ENCODE data around the gene CD81. TPM values are rescaled to one million over a fixed set of nuclear protein-coding genes. Genes with fewer than 3 reads are reported as not detected.

Gene CD81
- total and polyA plus RNA-seq, 2 donors from 2014 or later: 827 to 950 TPM

DNA sequence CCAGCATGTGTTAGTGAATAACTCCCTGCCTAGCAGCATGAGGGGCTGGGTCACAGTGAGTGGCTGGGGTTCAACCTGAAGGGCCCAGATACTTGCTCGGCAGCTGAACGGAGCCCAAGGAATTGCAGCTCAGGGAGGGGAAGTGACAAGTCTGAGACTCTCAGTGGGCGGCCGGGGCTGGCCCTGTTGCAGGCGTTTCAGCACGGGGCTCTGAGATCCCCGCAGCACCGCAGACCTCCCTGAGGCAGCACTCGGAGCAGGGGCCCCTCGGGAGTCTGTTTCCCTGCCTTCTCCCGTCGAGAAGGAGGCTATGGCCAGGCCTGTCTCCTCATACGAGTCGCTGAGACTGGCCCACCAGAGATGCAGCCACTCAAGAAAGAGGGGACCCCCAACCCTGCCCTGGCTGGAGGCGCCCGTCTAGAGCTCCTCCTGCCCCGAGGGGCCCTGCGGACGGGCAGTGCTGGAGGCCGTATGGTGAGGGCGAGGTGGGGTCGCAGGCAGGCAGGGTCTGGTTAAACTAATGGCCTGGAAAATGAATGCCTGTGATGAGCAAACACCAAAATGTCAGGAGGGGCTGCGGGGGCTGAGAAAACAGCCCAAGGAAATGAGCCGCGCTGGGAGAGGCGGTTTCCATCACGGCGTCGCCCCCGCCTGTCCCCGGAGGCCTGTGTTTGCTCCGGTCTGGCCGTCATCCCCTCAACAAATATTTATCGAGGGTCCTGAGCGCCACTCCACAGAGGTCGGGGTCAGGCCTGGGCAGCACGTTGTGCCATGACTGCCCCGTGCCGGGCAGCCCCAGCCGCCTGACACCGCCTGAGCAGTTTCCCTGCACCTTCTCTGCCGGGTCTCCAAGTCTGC is 32.7 kb downstream of the CD81 start:
- Histone ChIP-seq H3K4me1 (ENCODE audit: control insufficient read depth in 2 of 3, insufficient read depth in 2 of 3, low read depth in 1 of 3, low read length in 3 of 3) (no peaks in the 10 kb centered on the region), H3K9ac (ENCODE audit: low read length in 3 of 3) (no peak overlapping the region), H3K27me3 (ENCODE audit: control insufficient read depth, insufficient read depth, low read length) (no peaks in the 10 kb centered on the region), H3K4me3 (ENCODE audit: low read length in 3 of 3) (no peak overlapping the region), H3K27ac (ENCODE audit: low read depth in 2 of 2, low read length in 2 of 2) (peak overlapping the region; percentile 37 to 55), H3K36me3 (ENCODE audit: control insufficient read depth in 2 of 3, insufficient read depth in 3 of 3, low read length in 3 of 3) (no peaks in the 10 kb centered on the region), H3K9me3 (ENCODE audit: control insufficient read depth in 2 of 3, insufficient read depth in 1 of 3, low read length in 3 of 3) (no peaks in the 10 kb centered on the region)
- no peak for TF ChIP-seq CTCF (IDR thresholded peaks at IDR 0.05; ENCODE audit: borderline replicate concordance, extremely low read depth, insufficient read depth)
- FAIRE-seq: no peak
- peak in 4 of 5 donors; percentile 85 to 93 (median 89) for DNase-seq
- intact Hi-C loops (cut with DNase I): no loop called here

DNA sequence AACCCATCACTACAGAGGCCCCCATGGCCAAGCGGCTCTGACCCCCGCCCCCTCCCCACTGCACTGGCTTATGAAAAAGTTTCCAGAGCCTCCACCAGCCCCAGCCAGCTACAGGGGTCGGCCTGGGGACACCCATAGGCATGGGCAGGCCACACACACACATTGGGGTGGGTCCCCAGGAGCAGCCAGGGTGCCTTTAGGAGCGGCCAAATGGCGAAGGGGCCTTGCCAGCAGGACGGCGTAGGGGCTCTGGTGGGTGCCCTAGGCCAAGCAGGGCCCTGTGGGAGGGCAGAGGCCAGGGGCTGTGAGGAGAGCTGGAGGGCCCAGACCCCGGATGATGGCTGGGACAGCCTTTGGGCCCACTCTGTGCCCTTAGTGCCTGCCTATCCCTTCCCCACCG is 33.5 kb downstream of the CD81 start:
- no peak overlapping the region for H3K4me3 ChIP-seq (ENCODE audit: low read length in 3 of 3)
- H3K27me3 ChIP-seq (ENCODE audit: control insufficient read depth, insufficient read depth, low read length): no peaks in the 10 kb centered on the region
- no peaks in the 10 kb centered on the region for H3K36me3 ChIP-seq (ENCODE audit: control insufficient read depth in 2 of 3, insufficient read depth in 3 of 3, low read length in 3 of 3)
- no peak for TF ChIP-seq CTCF (IDR thresholded peaks at IDR 0.05; ENCODE audit: borderline replicate concordance, extremely low read depth, insufficient read depth)
- H3K9ac ChIP-seq (ENCODE audit: low read length in 3 of 3): no peak overlapping the region
- no peaks in the 10 kb centered on the region for H3K9me3 ChIP-seq (ENCODE audit: control insufficient read depth in 2 of 3, insufficient read depth in 1 of 3, low read length in 3 of 3)
- H3K4me1 ChIP-seq (ENCODE audit: control insufficient read depth in 2 of 3, insufficient read depth in 2 of 3, low read depth in 1 of 3, low read length in 3 of 3): no peaks in the 10 kb centered on the region
- H3K27ac ChIP-seq (ENCODE audit: low read depth in 2 of 2, low read length in 2 of 2): no peak overlapping the region
- intact Hi-C loops (cut with DNase I): no loop called here
- DNase-seq: peak in 1 of 5 donors; percentile 46
- no peak for FAIRE-seq

GRCh38 chr11:2411446-2412305 is 34.6 kb downstream of the CD81 start:
- no peaks in the 10 kb centered on the region for H3K36me3 ChIP-seq (ENCODE audit: control insufficient read depth in 2 of 3, insufficient read depth in 3 of 3, low read length in 3 of 3)
- intact Hi-C loops (cut with DNase I): no loop called here
- H3K27me3 ChIP-seq (ENCODE audit: control insufficient read depth, insufficient read depth, low read length): no peaks in the 10 kb centered on the region
- H3K9ac ChIP-seq (ENCODE audit: low read length in 3 of 3): no peak overlapping the region
- H3K27ac ChIP-seq (ENCODE audit: low read depth in 2 of 2, low read length in 2 of 2): no peak overlapping the region
- DNase-seq (no peak), FAIRE-seq (no peak)
- no peaks in the 10 kb centered on the region for H3K4me1 ChIP-seq (ENCODE audit: control insufficient read depth in 2 of 3, insufficient read depth in 2 of 3, low read depth in 1 of 3, low read length in 3 of 3)
- H3K9me3 ChIP-seq (ENCODE audit: control insufficient read depth in 2 of 3, insufficient read depth in 1 of 3, low read length in 3 of 3): no peaks in the 10 kb centered on the region
- H3K4me3 ChIP-seq (ENCODE audit: low read length in 3 of 3): no peak overlapping the region
- no peak for TF ChIP-seq CTCF (IDR thresholded peaks at IDR 0.05; ENCODE audit: borderline replicate concordance, extremely low read depth, insufficient read depth)

All from kidney (tissue), 14 donors.